ENCODE data around the gene SORCS3. TPM values are rescaled to one million over a fixed set of nuclear protein-coding genes. Genes with fewer than 3 reads are reported as not detected.

The SORCS3 gene
- total RNA-seq, 1 experiment from 2014 or later = not detected

DNA sequence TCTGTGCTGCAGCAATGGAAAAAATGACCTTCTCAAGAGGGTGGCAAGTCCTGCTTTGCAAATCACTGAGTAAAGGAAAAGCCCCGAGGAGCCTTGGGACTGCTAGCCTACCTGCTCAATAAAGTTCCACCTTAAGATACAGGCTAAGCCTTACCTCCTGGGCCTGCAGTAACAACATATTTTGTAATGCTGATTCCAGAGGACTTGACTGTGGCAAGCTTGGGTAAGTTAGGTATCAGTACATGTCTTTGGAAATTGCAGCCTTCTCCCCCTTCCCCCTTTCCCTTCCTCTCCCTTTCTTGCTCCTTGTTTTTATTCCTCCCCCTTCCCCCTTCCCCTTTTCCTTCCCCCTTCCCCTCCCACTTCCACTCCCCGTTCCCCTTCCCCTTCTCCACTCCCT lies 126.2 kb downstream of the SORCS3 start:
- DNase-seq (ENCODE audit: extremely low read depth, low read depth) = no peak

DNA sequence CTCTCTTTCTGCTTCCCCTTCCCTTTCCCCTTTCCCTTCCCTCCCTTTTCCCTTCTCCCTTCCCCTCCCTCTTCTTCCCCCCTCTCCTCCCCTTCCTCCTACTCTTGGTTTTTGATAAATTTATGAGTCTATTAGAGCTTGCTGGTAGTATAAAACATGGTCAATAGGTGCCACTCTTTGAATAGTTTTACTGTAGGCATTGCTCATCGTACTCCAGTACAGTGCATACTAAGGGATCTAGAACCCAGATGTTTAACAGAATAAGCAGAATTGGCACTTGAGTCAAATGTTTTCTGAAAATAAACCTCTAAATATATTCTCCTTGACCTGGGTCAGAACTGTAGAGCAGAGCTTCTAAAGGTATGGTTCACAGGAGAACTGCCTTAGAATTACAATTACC lies 126.7 kb downstream of the SORCS3 start:
- no peak for DNase-seq (ENCODE audit: extremely low read depth, low read depth)

DNA sequence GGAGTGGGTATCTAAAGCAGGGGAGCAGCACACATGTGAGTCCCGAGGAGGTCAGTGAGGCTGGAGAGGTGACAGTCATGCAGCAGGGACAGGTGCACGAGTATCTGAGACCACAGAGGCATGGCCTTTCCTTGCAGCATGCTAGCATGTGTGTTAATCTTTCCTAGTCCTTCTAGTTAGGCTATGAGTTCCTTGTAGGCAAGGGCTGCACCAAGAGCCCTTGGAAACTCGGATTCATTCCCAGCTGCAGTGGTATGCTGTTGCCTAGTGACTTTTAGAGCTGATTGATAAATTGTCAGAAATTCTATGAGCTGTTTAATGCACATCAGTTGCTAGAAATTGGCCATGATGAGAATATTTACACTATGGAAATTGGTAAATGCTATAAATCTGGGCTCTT lies 132.0 kb downstream of the SORCS3 start:
- no peak for DNase-seq (ENCODE audit: extremely low read depth, low read depth)

GRCh38 chr10:104774234-104774633 lies 133.1 kb downstream of the SORCS3 start:
- DNase-seq (ENCODE audit: extremely low read depth, low read depth) = no peak

DNA sequence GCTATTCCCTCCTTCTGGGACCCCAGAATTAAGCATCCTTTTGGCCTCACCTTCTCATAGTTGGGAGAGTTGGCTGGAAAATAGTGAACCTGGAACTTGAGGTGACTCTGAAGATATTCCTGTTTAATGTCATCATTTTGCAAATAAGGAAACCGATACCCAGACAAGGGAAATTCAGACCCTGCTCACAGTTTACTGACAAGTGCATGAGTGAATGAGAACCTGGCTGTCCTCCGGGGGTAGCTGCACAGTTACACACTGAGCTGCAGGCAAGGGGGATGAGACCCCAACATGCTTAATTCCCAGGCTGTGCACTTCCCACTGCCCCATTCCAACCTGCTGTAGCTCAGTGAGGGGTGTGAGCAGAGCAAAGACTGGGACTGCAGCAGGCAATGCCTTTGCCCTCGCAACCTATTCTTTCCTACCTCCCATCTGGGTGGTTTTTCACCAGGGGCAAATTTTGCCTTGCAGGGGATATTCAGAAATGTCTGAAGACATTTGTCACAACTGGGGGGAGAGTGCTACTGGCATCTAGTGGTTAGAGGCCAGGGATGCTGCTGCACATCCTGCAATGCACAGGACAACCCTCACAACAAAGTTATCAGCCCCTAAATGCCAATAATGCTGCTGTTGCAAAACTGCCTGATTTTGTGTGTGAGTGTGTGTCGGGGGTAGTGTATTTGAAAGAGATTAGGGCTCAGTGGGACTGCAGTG lies 136.2 kb downstream of the SORCS3 start:
- no peak for DNase-seq (ENCODE audit: extremely low read depth, low read depth)

DNA sequence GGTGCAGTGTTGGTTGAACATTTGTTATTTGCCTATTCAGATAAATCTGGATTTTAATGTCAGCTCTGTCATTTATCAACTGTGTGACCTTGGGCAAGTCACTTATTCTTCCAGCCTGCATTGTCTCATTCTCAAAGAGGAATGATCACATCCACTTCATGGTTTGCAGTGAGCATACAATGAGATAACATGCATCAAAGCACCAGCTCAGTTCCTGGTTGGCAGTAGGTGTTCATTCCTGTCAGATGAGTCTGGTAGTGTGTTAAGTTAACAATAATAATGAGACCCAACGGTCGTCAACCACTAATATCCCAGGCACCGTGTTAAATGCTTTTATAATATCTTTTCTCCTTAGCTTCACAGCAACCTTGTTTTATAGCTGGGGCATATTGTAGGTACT lies 137.3 kb downstream of the SORCS3 start:
- DNase-seq (ENCODE audit: extremely low read depth, low read depth) = no peak

- DNase-seq (ENCODE audit: extremely low read depth, low read depth) = no peak
These were observed 138.6 kb downstream of the SORCS3 start for GRCh38 chr10:104779701-104780100.

DNA sequence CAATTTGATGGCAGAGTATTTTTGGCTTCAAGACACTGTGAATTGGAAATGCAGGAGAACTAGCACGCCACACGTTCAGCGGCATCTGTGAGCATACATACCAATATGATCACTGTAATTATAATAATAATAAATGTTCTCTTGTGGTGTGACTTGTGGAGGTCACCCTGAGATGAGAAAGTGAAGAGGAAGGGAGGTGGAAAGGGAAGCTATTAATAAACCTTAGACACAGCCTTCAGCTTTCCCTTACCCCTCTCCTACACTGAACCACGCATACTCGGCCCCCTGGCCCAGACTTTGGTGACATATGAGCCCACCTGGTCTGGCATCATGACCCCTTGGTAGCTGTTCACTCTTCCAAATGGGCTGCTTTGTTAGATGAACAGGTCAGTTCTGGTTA lies 139.1 kb downstream of the SORCS3 start:
- DNase-seq (ENCODE audit: extremely low read depth, low read depth) = no peak

GRCh38 chr10:104780946-104781595 lies 140.0 kb downstream of the SORCS3 start:
- DNase-seq (ENCODE audit: extremely low read depth, low read depth) = no peak

DNA sequence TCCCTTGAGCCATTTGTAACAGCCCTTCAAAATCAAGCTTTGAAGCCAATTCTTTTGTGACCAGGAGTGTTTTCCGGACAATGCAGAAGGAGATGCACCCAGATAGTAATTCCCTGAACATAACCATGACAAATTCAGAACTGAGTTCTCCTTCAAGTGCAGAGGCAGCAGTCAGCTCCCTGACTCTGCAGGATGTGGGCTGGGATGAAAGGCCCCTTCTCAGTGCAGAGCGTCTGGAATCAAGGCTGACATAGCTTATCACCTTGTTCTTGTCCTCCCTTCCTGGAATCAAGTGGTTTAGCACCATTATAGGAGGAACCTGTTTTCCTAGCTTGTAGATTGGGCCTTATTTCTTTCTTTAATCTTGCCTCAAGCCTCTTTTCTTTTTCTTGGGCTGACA lies 143.4 kb downstream of the SORCS3 start:
- no peak for DNase-seq (ENCODE audit: extremely low read depth, low read depth)

GRCh38 chr10:104791471-104791870 lies 150.4 kb downstream of the SORCS3 start:
- no peak for DNase-seq (ENCODE audit: extremely low read depth, low read depth)

DNA sequence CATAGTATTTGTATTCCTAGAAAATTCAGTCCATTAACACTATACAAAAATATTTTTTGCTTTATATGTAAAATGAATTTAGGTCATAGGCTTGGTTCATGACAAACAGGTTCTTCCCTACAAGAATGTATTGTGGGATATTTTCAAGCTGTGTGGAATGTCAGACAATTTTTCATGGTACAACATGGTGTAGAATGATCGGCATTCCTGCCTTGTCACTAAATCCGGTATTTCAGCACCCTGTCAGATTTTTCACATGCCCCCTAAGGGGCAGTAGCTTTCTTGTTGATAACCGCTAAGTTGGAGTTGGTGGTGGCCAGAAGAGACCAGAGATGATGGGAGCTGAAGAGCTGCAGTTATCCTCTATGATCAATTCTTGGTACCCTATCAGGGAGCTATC lies 154.3 kb downstream of the SORCS3 start:
- no peak for DNase-seq (ENCODE audit: extremely low read depth, low read depth)

DNA sequence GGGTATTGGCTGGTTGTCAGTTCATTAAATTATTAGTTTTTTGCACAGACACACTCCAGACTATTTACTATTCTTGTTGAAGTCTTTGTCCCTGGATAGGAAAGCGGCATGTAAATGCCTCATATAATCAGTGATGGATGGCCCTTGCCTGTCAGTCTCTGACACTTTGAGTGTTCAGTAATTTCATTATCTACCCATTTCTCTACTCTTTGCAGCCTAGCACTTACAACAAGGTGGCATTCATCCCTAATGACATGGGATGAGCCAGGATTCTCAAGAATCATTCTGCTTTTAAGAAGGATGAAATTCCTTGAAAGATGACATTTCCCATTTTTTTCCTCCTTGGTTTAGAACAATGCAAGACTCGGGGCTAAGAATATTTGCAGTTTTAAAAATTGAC lies 155.7 kb downstream of the SORCS3 start:
- DNase-seq (ENCODE audit: extremely low read depth, low read depth) = no peak

DNA sequence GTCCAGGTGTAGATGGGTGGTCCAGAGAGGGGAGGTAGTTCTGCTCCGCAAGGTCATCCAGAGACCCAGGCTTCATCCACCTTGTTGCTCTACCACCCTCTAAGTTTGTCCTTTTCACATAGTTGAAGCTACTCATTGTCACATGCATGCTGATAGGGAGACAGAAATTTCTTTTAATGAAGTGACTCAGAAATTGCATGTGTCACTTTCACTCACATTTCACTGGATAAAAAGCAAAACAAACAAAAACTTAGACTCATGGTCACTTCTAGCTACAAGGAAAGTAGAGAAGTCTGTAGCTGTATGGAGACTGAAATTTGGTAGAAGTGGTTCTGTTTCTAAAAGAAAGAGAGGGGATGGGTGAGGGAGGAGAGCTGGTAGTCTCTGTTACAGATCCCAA lies 161.9 kb downstream of the SORCS3 start:
- DNase-seq (ENCODE audit: extremely low read depth, low read depth) = no peak

GRCh38 chr10:104804880-104805279 lies 163.8 kb downstream of the SORCS3 start:
- no peak for DNase-seq (ENCODE audit: extremely low read depth, low read depth)

- no peak for DNase-seq (ENCODE audit: extremely low read depth, low read depth)
These were observed 165.7 kb downstream of the SORCS3 start for GRCh38 chr10:104806801-104807200.

DNA sequence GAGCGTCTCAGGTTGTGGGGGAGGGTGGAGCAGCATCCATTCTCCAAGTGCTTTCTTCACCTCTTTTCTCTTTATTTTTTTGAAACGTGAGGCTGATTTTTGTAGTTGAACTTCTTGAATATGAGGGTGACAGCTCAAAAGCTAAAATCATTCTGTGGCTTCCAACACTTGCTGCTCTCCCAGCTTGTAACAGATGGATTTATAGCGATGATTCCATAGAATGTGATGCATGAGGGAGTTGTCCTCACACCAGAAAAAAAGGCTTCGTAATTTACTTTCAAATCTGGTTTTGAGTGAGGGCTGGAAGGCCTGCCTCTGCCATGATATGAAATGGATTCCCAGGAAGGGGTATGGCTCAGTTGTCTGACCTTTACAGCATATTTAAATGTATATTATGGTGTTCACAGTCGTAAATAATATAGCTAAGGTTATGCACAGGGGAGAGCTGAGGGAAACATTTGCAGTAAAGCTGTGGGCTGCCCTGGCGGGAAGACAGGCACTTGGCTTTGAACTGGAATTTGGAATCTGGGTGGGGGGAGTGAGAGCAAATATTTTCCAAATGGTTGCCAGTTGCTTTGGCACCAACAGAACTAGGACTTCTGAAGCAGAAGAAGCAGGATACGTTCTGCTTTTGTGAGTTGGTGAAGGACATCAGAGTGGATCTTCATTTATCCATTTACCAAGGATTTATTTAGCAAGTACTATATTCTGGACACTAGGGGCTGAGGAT lies 166.7 kb downstream of the SORCS3 start:
- no peak for DNase-seq (ENCODE audit: extremely low read depth, low read depth)

- DNase-seq (ENCODE audit: extremely low read depth, low read depth) = peak; percentile 9
These were observed 168.4 kb downstream of the SORCS3 start for GRCh38 chr10:104809288-104810090.

GRCh38 chr10:104811166-104811565 lies 170.1 kb downstream of the SORCS3 start:
- DNase-seq (ENCODE audit: extremely low read depth, low read depth) = no peak

- DNase-seq (ENCODE audit: extremely low read depth, low read depth) = no peak
These were observed 175.4 kb downstream of the SORCS3 start for GRCh38 chr10:104816501-104816900.

DNA sequence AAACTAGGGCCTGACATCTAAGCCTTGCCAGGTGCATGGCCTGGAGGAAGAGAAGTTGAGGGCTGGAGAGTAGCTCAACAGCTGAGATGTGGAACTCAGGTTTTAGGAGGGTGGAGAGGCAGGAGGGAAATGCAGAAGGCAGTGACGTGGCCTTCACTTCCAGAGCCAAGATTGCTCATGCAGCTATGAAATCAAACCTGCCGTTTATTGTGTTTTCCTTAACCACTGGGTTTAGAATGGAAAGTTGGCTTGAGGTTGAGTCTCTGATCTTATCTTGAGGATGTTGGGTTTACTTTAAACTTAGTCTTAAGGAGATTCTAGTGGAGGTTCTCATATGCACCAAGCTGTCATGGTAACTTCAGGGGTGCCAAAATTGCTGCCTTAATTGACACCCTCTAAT lies 178.6 kb downstream of the SORCS3 start:
- DNase-seq (ENCODE audit: extremely low read depth, low read depth) = no peak
